Measurements from ENCODE around the gene OSBPL10.
"Not testable (repeated sequence)": the region's sequence is repeated elsewhere in the genome, so short reads cannot be mapped to it uniquely, and the experiment has no call there.

Gene OSBPL10

DNA sequence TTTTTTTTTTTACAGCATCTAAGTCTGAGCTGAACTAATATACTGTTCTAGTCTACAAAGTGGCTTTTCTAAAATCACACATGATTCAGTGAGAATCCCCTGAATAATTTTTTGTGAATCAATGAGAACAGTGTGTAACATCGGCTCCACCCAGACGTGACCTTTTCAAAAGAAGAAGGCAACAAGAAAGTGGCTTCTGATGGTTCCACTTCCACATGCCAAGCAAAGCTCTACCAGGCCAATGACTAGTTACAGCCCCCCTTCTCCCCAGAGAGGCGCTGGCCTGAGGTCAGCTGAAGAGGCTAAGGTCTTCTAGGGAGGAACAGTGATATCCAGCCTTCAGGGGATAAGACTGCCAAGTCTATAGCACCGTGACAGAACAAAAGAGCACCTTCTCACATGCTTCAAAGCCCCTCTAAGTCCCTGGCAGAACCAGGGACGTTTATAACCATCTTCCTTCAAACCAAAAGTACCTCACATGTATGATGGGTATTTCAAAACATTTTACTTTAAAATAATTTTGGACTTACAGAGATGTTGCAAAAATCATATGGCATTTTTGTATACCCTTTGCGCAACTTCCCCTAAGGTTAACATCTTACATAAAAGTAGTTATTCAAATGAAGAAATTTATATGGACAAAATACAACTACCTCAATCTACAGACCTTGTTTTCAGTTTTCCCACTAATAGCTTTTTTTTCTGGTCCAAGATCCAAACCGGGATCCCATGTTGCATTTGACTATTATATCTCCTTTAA lies 177.9 kb downstream of the OSBPL10 start:
- DNase-seq, result no peak

DNA sequence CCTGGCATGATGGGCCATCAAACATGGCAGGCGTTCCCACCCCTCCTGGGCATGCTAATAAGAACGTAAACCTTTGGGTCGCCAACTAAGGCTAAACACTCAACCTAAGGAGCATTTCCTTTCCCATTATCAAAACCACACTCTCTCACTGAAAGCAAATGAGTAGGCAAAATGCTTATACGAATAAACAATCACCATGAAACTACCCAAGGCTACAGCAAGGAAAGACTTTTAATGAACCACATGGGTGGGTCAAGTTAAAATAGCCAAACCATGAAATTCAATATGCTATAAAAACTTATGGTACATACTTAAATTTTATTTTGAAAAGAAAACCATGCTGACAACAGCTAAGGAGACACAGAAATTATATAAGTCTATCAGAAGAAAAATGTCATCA lies 180.6 kb downstream of the OSBPL10 start:
- no peak for DNase-seq

DNA sequence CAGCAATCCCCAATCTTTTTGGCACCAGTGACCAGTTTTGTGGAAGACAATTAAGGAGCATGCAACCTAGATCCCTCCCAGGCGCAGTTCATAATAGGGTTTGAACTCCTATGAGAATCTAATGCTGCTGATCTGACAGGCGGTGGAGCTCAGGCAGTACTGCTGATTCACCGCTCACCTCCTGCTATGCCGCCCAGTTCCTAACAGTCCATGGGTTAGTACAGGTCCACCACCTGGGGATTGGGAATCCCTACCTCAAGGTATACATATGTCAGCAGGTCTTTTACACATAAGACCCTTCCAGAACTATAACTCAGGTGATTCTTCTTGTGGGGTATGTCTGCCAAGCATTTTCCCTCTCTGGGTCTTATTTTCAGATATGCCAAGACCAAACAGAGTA lies 182.2 kb downstream of the OSBPL10 start:
- DNase-seq, result no peak

DNA sequence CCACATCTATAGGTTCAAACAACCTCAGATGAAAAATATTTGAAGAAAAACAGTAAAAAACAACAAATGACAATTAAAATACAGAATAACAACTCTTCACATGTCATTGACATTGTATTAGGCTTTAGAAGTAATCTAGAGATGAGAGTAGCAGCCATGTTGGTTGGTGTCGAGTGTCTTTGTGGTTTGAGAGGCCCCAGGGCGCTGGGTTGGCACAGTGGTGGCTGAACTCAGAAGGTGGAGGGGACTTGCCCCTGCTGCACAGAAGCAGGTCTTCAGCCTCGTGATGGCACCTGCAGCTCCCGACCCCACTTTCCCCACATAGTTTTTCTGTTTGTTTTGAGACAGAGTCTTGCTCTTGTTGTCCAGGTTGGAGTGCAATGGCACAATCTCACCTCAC lies 187.2 kb downstream of the OSBPL10 start:
- no peak for DNase-seq

DNA sequence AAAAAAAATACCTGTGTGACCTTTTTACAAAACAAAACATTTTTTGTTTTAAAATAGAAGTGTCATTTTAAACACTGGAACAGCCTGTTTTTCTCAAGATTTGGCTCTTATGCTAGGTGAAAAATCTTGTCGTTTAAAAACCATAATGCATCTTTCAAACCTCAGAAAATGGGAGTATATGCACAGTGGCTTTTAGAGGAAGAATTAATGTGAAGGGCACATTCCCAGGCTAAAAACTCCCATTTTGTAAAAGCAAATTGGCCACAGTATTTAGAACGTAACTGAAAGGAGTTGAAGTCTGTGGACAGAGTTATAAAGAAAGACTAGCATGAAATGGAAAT lies 190.0 kb downstream of the OSBPL10 start:
- DNase-seq, result no peak

DNA sequence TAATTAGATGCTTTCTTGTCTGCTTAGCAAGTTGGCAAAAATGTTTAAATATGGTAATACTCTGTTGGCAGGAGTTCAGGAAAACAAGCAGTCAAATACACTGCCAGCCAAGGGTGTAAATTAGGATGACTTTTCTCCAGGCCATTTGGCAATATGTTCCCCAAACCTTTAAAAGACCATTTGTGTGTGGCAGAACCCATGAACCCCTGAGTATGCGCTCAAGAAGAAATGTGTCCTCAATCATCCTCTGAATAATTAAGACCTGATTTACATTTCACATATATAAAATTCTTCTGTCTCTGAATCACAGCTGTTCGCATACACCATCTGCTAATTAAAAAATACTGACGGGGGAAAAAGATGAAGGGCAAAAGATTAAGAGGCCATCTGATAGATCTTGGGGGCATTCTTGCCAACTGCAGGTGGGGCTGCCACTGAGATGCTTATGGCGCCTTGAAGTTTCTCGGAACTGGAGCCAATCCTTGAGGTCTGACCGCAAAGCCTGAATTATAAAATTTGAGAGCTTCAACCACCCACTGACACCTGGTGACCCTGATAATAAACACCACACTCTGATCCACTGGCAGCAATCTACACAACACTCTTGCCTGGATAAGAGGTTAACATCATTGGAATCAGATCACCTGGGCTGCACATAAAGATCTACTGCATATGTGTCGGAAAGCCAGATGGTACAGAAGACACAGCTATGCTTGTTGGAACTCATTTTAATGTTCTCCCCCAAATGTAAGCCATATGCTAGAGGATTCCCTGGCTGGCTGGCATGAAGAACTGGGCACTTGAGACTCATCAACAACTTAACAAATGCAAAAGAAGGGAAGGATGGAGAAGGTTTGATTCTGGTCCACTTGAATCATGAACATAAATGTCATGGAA lies 190.6 kb downstream of the OSBPL10 start:
- no peak for DNase-seq

DNA sequence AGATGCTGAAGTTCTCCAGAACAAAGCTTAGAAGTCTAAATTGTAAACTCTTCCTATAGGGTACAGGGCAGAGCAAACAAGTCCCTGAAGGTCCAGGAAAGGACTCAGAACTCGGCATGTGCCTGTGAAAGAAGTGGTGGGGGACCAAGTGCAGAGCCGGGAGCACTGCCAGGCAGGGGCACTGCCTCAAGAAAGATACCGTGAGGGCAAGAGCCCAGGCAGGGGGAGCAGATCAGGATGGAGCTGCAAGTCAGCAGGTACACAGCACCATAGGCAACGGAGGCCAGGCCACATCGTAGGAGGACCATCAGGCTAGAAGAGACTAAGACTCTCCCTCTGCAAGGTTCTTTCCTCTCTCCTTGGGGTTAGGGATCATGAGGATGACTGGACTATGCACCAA lies 191.6 kb downstream of the OSBPL10 start:
- no peak for DNase-seq

DNA sequence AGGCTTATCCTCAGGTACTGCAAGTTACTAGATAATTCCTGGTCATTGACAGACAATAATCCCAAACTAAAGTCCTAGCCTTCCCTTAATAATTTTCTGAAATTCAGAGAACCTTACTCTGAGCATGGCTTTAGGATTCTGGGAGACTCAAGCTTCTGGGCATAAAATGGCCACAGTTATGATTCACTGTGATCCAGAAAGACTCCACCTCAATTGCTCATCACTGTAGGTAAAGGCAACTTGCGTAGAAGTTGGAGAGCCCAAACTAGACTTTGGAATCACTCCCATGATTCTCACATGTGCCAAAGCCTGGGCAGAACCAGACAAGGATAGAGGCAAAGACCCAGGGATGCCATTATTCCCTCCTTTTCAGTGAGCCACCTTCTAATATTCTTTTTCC lies 195.3 kb downstream of the OSBPL10 start:
- DNase-seq, result no peak

DNA sequence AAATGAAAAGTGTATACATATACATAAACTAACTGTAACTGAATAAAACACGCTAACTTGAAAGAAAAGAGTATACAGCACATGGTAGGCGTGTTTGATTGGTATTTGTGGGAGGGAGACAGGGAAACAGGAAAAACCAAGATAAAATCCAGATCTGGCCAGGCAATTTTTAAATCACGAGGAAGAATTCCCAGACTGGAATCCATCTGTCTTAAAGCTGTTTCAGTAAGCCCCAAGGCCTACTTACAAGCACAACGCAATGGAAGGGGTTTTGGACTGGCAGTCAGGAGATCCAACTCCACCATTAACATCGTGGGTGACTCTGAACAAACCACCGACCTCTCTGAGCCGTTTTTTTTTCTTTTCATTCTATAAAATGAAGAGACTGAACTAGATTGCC lies 195.8 kb downstream of the OSBPL10 start:
- DNase-seq, result no peak

DNA sequence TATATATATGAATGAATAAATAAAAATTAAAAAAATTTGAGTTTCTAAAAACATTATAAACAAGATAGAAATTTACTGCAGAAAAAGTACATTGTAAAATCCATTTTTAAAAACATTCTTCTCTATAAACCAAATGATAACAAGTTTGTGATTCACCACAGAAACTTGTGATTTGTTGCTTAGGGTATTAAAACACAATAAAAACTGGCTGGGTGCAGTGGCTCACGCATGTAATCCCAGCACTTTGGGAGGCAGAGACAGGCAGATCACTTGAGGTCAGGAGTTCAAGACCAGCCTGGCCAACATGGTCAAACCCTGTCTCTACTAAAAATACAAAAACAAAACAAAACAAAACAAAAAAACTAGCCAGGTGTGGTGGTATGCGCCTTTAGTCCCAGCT lies 197.2 kb downstream of the OSBPL10 start:
- DNase-seq, result not testable (repeated sequence)

DNA sequence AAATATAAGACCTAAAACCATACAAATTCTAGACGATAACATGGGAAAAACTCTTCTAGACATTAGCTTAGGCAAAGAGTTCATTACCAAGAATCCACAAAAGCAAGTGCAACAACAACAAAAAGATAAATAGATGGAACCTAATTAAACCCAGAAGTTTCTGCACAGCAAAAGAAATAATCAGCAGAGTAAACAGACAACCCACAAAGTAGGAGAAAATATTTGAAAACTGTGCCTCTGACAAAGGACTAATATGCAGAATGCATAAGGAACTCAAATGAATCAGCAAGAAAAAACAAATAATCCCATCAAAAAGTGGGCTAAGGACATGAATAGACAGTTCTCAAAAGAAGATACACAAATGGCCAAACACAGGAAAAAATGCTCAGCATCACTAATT lies 198.8 kb downstream of the OSBPL10 start:
- not testable (repeated sequence) for DNase-seq

DNA sequence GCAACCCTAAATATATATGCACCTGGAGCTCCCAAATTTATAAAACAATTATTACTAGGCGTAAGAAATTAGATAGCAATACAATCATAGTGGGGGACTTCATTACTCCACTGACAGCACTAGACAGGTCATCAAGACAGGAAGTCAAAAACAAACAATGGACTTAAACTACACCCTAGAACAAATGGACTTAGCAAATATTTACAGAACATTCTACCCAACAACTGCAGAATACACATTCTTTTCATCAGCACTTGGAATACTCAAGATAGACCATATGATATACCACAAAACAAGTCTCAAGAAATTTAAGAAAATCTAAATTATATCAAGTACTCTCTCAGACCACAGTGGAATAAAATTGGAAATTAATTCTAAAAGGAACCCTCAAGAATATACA lies 201.5 kb downstream of the OSBPL10 start:
- DNase-seq, result no peak

DNA sequence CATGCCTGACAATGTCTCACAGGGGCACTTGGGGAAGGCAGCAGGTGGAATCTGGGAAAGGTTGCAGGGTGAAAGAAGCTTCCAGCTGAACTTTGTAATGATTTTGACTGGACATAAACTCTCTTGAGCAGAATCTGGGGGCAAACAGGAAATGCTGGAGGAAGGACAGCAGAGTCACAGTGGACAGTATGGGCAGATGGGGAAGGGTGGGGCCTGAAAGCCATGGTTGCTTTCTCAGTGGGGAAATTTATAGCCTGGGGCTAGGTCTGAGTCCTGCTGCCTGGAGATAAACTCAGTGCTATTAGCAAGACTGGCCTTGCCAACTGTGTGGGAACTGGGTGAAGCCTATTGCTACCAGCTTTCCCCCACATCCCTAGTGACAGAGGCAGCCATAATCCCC lies 203.2 kb downstream of the OSBPL10 start:
- DNase-seq, result no peak

DNA sequence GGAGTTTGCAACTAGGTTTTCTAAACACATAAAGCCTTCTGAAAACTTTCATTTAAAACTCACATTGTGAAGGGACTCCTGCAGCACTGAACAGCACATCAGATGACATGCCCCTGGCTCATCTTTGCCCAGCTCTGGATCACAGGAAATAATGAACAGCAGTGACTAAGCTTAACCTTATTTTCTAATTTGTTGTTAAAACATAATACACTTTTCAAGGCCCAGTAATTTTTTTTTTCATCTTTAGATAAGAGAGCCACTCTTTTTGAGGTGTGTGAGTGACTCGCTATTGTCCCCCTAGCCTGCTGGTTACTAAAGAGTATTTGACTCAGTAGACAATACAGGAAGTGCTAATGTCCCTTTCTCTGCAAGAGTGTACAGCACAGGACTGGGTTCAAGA lies 204.0 kb downstream of the OSBPL10 start:
- no peak for DNase-seq

DNA sequence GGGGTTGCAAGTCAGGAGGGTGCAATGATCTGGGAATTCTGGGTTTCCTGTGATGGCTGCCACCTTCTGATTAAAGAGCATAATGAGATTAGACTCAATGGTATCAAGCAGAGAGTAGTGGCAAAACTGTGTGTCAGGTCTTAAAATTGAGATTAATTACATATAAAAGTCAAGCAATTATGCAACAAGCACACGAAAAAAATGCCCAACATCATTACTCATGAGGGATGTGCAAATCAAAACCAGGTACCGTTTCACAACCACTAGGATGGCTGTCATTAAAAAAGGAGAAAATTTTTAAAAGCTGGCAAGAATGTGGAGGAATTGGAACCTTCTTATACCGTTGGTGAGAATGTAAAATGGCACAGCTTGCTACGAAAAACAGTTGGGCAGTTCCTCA lies 205.0 kb downstream of the OSBPL10 start:
- no peak for DNase-seq

DNA sequence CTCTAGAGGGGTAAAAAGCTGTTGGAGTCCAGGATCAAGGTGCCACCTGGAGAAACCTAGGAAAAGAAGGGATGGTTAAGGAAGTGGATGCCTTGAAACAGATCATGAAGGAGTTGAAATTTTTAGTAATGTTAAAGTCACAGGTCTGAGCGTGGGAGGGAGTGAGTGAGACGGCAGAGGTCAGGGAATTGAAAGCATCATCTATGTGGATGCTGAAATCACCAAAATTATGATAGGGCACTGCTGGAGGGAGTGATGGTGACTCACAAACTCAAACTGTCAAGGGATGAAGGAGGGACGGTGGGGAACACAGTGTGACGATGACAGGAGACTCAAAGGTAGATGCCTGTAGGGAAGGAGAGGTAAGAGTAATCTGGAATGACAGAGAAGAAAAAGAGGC lies 205.7 kb downstream of the OSBPL10 start:
- DNase-seq, result no peak

DNA sequence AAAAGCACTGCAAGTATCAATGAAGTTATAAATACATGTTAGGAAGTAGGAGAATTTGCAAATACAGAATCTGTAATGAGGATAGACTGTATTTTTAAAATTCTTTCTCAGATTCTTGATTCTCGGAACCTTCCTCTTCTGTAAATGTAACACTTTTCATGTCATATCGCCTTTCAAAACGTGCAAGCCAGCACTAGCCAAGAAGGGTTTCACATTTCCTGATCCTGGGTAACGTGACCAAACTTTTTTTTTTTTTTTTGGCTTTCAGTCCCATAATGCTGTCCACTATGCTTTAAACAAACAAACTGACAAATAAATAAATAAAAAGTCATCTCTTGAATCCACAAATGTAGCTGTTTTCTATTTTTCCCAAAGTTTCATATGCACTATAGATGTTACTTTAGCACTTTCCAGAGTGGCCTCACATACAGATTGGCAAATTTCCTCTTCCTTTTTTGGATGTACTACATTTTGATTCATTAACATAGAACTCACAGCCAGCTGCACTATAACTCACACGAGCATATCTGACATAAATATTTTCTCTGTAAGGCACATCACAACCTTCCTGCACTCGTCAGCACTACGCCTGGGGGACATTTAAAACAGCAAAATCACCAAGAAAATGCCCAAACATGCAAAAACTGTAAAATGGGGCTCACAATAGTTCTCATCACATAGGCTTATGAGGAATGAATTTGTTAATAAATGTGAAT lies 208.1 kb downstream of the OSBPL10 start:
- no peak for DNase-seq

DNA sequence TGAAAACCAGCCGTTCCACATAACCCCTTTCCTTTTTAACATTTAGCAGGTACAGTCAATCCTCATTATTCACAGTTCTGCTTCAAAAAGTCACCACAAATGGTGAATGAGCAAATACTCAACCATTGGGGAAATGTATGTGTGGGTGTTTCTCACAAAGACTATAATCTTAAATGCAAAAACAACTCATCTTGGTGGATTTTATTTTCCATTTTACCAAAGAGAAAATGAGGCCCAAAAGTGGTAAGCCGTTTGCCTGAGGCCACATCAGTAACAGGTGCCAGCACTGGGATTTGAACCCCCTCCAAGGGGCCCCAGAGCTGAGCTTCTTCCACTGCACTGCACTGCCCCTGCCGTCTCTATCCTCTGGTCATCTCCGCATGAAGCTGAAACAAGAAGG lies 208.8 kb downstream of the OSBPL10 start:
- no peak for DNase-seq

DNA sequence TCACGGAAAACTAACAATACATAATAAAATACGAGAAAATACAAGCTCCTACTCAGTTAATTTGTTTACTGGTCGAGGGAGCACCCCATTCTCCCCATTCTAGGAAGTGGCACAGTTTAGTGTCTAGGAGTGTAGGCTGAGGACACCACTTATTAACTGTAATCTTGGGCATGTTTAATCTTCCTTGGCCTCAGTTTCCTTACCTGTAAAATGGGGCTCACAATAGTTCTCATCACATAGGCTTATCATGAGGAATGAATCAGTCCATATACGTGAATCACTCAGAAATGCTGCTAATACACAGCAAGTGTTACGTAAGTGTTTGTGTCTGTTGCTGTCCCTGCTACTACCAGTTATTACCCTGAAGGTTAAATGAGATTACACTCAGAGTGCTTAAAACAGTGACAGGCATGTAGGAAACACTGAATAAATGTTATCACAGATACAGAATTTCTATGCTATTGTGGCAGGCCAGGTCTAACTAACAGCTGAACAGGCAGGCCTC lies 210.2 kb downstream of the OSBPL10 start:
- DNase-seq, result no peak

DNA sequence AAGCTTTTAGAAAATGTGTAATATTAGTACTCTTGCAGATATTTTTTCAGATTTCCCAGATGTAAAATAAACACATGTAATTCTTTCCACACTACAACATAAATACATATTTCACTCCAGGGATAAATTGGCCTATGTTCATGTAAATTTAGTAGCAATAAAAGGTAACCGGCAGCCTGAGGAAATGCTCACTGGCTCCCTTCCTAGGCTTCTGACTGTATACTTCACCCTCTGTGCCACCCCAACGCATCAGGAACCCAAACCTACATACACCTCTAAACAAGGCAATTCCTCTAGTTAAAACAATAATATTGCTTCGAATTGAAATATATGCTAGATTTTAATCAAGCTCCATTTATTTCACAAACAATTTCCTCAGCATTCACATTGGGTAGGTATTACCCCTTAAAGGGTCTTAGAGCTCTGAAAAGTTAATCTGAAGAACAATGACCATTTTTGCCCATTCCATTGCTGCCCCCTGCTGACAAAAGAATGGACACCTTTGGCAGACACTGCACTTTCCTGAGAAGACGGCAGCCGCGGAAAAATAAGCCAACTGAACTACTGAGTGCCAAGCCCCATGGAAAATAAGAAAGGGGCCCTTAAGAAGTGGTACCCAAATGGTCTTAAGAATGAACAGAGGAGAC lies 212.5 kb downstream of the OSBPL10 start:
- no peak for DNase-seq

DNA sequence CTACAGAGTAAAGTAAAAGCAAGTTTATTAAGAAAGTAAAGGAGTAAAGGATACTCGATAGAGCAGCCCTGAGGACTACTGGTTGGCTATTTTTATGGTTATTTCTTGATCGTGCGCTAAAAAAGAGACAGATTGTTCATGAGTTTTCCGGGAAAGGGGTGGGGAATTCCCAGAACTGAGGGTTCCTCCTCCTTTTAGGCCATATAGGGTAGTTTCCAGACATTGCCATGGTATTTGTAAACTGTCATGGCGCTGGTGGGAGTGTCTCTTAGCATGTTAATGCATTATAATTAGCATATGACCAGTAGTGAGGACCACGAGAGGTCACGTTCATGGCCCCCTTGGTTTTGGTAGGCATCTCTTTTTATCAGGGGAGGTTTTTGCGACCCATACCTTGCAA lies 213.1 kb downstream of the OSBPL10 start:
- no peak for DNase-seq

DNA sequence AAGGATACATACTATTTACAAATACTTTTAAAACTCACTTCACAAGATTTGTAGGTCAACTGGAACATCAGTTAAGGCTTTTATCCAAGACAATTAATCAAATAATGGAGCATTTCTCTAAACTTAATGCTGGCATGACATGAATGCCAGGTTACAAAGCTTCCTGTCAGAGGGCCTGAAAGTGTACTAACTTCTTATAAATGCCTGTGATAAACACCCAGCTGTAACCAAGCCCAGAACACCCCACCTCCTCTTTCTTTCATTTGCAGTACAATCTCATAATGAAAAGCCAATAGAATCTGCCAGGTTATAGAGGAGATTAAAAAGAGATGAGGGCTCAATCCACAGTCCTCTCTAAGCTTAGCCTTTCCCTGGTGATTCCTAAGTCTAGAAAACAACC lies 214.4 kb downstream of the OSBPL10 start:
- DNase-seq, result no peak

DNA sequence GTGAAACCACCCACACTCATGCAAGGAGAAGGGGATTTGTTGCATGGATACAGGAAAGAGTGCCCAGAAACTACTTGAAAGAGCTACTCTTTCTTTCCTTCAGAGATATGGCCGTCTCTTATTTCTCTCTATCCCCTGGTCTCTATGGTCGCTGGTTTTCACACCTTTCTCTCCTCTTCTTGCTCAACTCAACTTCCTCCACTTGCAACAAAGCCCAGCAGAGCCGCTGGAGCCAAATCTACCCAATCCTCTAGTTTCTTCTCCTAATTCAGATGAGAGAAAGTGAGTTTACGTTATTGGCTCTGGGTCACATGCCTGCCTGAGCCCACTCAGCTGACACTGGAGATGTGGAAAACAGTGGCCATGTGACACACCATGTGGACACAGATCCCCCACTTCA lies 215.2 kb downstream of the OSBPL10 start:
- no peak for DNase-seq
